KMS-11 (cell line): Measurements from ENCODE around the gene IARS2.
"Not testable (repeated sequence)": the region's sequence is repeated elsewhere in the genome, so short reads cannot be mapped to it uniquely, and the experiment has no call there.

Experiments
- H2AFZ ChIP-seq: fragments of 200-600 bp; sonication (generic); 2 replicates; pipeline ENCODE4 v1.6.1; 2016; ENCODE audit warnings: antibody characterized with exemption, mixed run types, low read depth
- H3K27ac ChIP-seq: fragments of 200-600 bp; sonication (generic); 2 replicates; pipeline ENCODE4 v1.6.1; 2016; ENCODE audit warnings: mild to moderate bottlenecking, mixed run types
- H3K27me3 ChIP-seq: fragments of 200-600 bp; sonication (generic); 2 replicates; pipeline ENCODE4 v1.6.1; 2017; ENCODE audit warnings: mild to moderate bottlenecking, low read depth, mixed run types, moderate library complexity; ENCODE audit not compliant: insufficient read depth
- H3K36me3 ChIP-seq: fragments of 200-600 bp; sonication (generic); 2 replicates; pipeline ENCODE4 v1.6.1; 2017; ENCODE audit warnings: mild to moderate bottlenecking, mixed run types; ENCODE audit not compliant: insufficient read depth
- H3K4me1 ChIP-seq: fragments of 200-600 bp; sonication (generic); 2 replicates; pipeline ENCODE4 v1.6.1; 2016; ENCODE audit warnings: mild to moderate bottlenecking, low read depth, mixed run types; ENCODE audit not compliant: poor library complexity, severe bottlenecking
- H3K4me2 ChIP-seq: fragments of 200-600 bp; sonication (generic); 2 replicates; pipeline ENCODE4 v1.7.0; 2016; ENCODE audit warnings: mild to moderate bottlenecking, mixed run types
- H3K4me3 ChIP-seq: fragments of 200-600 bp; sonication (generic); IDR thresholded peaks from 2 replicates; pipeline ENCODE4 v1.6.1; 2017; ENCODE audit warnings: low read depth, low read length, mixed read lengths; ENCODE audit not compliant: insufficient read depth
- H3K79me2 ChIP-seq: fragments of 200-600 bp; sonication (generic); 2 replicates; pipeline ENCODE4 v1.6.1; 2016; ENCODE audit warnings: low read depth, mixed run types; ENCODE audit not compliant: insufficient read depth
- H3K9ac ChIP-seq: fragments of 200-600 bp; sonication (generic); 2 replicates; pipeline ENCODE4 v1.6.1; 2016; ENCODE audit warnings: mild to moderate bottlenecking, mixed run types
- H4K20me1 ChIP-seq: fragments of 200-600 bp; sonication (generic); 2 replicates; pipeline ENCODE4 v1.6.1; 2016; ENCODE audit warnings: mild to moderate bottlenecking, mixed run types; ENCODE audit not compliant: insufficient read depth
- TF ChIP-seq, protein P1 (sequence below): fragments of 200-600 bp; sonication (generic); conservative IDR thresholded peaks from 2 replicates; pipeline ENCODE4 v1.6.1; 2017; ENCODE audit warnings: low read depth, mild to moderate bottlenecking, antibody characterized with exemption, low read length, moderate library complexity, mixed read lengths

IARS2 gene

DNA sequence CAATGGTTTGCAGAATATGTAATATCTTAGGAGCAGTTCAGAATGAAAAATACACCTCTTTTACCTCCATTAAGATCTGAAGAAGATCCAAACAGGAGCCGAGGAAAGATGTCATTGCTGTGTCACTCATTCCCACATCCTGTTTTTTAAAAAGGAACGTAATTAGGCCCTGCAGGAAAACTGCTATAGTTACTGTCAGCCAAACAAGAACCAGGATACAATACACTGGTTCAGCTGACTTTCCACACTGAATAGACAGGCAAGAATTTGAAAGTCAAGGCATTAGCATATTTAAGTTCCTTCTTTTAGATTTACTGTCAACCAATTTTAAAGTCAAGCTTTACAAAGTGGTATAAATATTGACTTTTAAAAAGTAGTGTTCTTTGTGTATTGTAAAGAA is 63.8 kb downstream of the IARS2 start:
- no peak overlapping the region for H3K4me2 ChIP-seq
- no peaks in the 10 kb centered on the region for H3K79me2 ChIP-seq
- H3K4me3 ChIP-seq, result no peak overlapping the region
- no peak overlapping the region for H3K9ac ChIP-seq
- no peaks in the 10 kb centered on the region for H4K20me1 ChIP-seq
- H2AFZ ChIP-seq, result no peak overlapping the region
- H3K4me1 ChIP-seq, result no peaks in the 10 kb centered on the region
- H3K27me3 ChIP-seq, result no peaks in the 10 kb centered on the region
- no peak overlapping the region for H3K27ac ChIP-seq
- H3K36me3 ChIP-seq, result no peaks in the 10 kb centered on the region; the same call in 1 of the 2 replicates
- TF ChIP-seq, protein P1, sequence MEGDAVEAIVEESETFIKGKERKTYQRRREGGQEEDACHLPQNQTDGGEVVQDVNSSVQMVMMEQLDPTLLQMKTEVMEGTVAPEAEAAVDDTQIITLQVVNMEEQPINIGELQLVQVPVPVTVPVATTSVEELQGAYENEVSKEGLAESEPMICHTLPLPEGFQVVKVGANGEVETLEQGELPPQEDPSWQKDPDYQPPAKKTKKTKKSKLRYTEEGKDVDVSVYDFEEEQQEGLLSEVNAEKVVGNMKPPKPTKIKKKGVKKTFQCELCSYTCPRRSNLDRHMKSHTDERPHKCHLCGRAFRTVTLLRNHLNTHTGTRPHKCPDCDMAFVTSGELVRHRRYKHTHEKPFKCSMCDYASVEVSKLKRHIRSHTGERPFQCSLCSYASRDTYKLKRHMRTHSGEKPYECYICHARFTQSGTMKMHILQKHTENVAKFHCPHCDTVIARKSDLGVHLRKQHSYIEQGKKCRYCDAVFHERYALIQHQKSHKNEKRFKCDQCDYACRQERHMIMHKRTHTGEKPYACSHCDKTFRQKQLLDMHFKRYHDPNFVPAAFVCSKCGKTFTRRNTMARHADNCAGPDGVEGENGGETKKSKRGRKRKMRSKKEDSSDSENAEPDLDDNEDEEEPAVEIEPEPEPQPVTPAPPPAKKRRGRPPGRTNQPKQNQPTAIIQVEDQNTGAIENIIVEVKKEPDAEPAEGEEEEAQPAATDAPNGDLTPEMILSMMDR, result no peak

DNA sequence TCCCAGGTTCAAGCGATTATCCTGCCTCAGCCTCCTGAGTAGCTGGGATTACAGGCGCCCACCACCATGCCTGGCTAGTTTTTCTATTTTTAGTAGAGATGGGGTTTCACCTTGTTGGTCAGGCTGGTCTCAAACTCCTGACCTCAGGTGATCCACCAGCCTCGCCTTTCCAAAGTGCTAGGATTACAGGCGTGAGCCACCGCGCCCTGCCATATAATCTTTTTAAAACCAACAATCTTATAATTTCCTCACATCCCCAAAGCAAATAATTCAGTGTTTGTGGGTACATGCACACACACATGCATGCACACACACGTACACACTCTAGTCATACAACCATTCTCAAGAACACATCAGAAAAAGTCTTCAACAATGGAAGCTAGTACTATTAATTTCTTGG is 64.6 kb downstream of the IARS2 start:
- not testable (repeated sequence) for H3K4me1 ChIP-seq, H4K20me1 ChIP-seq, H3K79me2 ChIP-seq, H3K9ac ChIP-seq, H3K4me2 ChIP-seq, H3K27ac ChIP-seq, H3K27me3 ChIP-seq, H2AFZ ChIP-seq, H3K36me3 ChIP-seq, H3K4me3 ChIP-seq

DNA sequence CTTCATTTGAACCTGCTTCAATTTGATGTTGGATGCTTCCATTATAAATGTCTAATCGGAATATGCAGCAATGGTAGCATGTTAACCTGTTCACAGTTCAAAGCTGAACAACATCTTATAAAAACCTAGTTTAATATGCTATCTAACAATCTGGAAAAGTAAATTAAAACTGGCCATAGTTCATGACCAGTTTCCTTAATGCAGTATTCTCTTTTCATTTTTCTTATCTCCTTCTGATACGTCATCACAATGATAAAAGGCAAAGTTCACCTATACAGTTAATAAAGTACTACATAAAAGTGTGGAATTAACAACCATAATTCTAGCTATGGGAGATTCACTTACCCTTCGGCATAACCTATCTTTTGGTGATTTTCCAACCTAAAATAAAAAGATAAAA is 65.1 kb downstream of the IARS2 start:
- H3K79me2 ChIP-seq, result no peaks in the 10 kb centered on the region
- H3K4me2 ChIP-seq, result no peak overlapping the region
- H3K9ac ChIP-seq, result no peak overlapping the region
- no peak overlapping the region for H2AFZ ChIP-seq
- H3K4me3 ChIP-seq, result no peak overlapping the region
- H3K4me1 ChIP-seq, result no peaks in the 10 kb centered on the region
- no peaks in the 10 kb centered on the region for H3K27me3 ChIP-seq
- no peak overlapping the region for H3K27ac ChIP-seq
- no peaks in the 10 kb centered on the region for H4K20me1 ChIP-seq
- no peaks in the 10 kb centered on the region; the same call in 1 of the 2 replicates for H3K36me3 ChIP-seq
- TF ChIP-seq, protein P1, result no peak

DNA sequence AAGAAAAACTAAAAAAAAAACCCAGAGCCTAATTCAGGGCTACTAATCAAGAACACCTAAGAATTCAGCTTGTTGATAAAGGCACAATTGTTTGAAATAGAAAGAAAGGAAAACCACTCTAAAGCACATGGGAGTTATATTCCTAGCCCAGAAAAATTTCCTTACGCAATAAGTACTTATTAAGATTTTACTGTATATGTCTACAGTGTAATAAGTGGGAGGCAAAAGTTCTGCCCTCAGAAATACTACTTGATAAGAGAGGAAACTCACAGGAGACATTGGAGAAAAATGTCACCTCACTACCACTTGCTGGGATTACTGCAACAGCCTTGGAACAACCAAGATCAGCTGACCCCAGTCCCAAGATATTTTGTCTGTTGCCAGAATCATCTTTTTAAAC is 66.1 kb downstream of the IARS2 start:
- no peak overlapping the region for H3K9ac ChIP-seq
- TF ChIP-seq, protein P1, result no peak
- H3K4me2 ChIP-seq, result no peak overlapping the region
- H3K4me3 ChIP-seq, result no peak overlapping the region
- H3K4me1 ChIP-seq, result no peaks in the 10 kb centered on the region
- H4K20me1 ChIP-seq, result no peaks in the 10 kb centered on the region
- no peak overlapping the region for H2AFZ ChIP-seq
- no peaks in the 10 kb centered on the region for H3K79me2 ChIP-seq
- H3K36me3 ChIP-seq, result no peaks in the 10 kb centered on the region; the same call in 1 of the 2 replicates
- no peaks in the 10 kb centered on the region for H3K27me3 ChIP-seq
- no peak overlapping the region for H3K27ac ChIP-seq

DNA sequence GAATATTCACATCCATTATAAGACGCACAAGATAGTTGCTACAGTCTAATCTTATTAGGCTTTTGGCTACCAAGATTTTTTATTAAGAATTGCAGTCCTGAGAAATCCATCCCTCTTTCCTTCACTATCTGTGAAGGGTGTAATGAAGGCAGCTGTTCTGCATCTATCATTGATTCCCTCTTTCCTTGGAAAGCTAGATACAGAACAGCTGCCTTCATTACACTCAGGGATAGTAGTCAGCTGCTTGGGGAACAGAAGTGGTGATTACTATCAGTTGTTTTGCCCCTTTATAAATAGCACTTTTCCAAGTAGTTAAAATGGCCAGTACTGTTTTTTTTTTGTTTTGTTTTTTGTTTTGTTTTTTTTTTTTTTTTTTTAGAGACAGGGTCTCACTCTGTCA is 70.2 kb downstream of the IARS2 start:
- Histone ChIP-seq H4K20me1 (no peaks in the 10 kb centered on the region), H3K4me1 (no peaks in the 10 kb centered on the region), H3K9ac (no peak overlapping the region), H3K36me3 (peaks cover 6% of the 10 kb centered on the region; the same call in 1 of the 2 replicates), H3K4me3 (no peak overlapping the region), H3K27me3 (no peaks in the 10 kb centered on the region), H3K79me2 (no peaks in the 10 kb centered on the region), H3K27ac (no peak overlapping the region), H2AFZ (no peak overlapping the region), H3K4me2 (no peak overlapping the region)
- TF ChIP-seq, protein P1, result no peak
